Measurements from ENCODE around the gene BEND7. TPM values are rescaled to one million over a fixed set of nuclear protein-coding genes. Genes with fewer than 3 reads are reported as not detected.

Gene BEND7
- 5.9 and 8.2 TPM in 2 replicates for total RNA-seq (2021; fragmentation: NEBNext Ultra II Directional; extraction: Animal tissue kit (Norgen Biotek cat#: 25700))
- 1.8 and 1.9 TPM in 2 replicates for polyA plus RNA-seq (2011; rRNA removed)
- polyA plus RNA-seq (2011; cell fraction: cytosol; rRNA removed), result 3.0 TPM
- 5.5 TPM for polyA plus RNA-seq (2011; cell fraction: nucleus; rRNA removed)
- 2.9 to 6.4 TPM (median 4.5 TPM) in 4 replicates for polyA plus RNA-seq (2012, experiment 1 of 2)
- polyA plus RNA-seq (2012, experiment 2 of 2), result 2.4 TPM
- 3.6 TPM for polyA plus RNA-seq (2013, experiment 1 of 2)
- polyA plus RNA-seq (2013, experiment 2 of 2), result 3.3 TPM
- polyA minus RNA-seq (2011; rRNA and poly(A)+ RNA removed), result 3.6 and 4.8 TPM in 2 replicates
- 2.5 TPM for polyA minus RNA-seq (2011; cell fraction: cytosol; rRNA and poly(A)+ RNA removed)
- 8.9 TPM for polyA minus RNA-seq (2011; cell fraction: nucleus; rRNA and poly(A)+ RNA removed)
- long read RNA-seq, experiment 1, partial matches to known transcripts, result 1 of 5 reads
- long read RNA-seq, experiment 1, other reads (novel, unspliced or antisense), result 4 of 5 reads
- long read RNA-seq, experiment 2, result 0 reads

- FAIRE-seq, result no peak
- Histone ChIP-seq H3K56ac (replicated peaks; ENCODE audit: insufficient read length, low read depth, low read length) (no peak within 1 kb of the TSS), H3K79me1 (ENCODE audit: low read depth, low read length) (no peaks in the 10 kb centered on the region), H4K8ac (ENCODE audit: extremely low read depth, insufficient read depth, low read length) (peak within 1 kb of the TSS; percentile 71), H2BK120ac (replicated peaks; ENCODE audit: low read depth, low read length) (no peak within 1 kb of the TSS), H2AFZ (ENCODE audit: low read length) (peak within 1 kb of the TSS; percentile 94; the same call in 1 of the 2 replicates), H3K18ac (ENCODE audit: extremely low read depth, low read length) (no peak within 1 kb of the TSS; the same call in 1 of the 2 replicates), H3K9me3 (ENCODE audit: insufficient read depth in 2 of 2, low read depth in 1 of 2, low read length in 1 of 2) (no peaks in the 10 kb centered on the region), H4K5ac (ENCODE audit: insufficient read length, low read depth, low read length) (no peak within 1 kb of the TSS), H3K4me1 (replicated peaks in 1 of 4; ENCODE audit: control insufficient read depth in 3 of 4, insufficient read depth in 4 of 4, low read length in 3 of 4) (peaks cover 0 to 6% (median 2%) of the 10 kb centered on the region in 4 experiments; a peak in 3 of 7 replicates), H4K91ac (replicated peaks; ENCODE audit: insufficient read length, low read length) (no peak within 1 kb of the TSS), H3K23ac (ENCODE audit: insufficient read length) (no peak within 1 kb of the TSS), H2BK12ac (ENCODE audit: low read depth, low read length) (peak within 1 kb of the TSS; percentile 95), H2AK5ac (ENCODE audit: low read depth, low read length) (no peak within 1 kb of the TSS), H3K4ac (replicated peaks; ENCODE audit: insufficient read length, low read depth, low read length) (no peak within 1 kb of the TSS), H3K4me3 (ENCODE audit: extremely low read depth in 1 of 4, insufficient read depth in 2 of 4, low read depth in 3 of 4, low read length in 4 of 4) (peak within 1 kb of the TSS; percentile 48 to 76 (median 62)), H3K36me3 (ENCODE audit: control insufficient read depth in 2 of 4, insufficient read depth in 4 of 4, low read length in 3 of 4) (no peaks in the 10 kb centered on the region; a peak in 1 of 8 replicates), H3K23me2 (ENCODE audit: low read depth, low read length) (peaks cover 2% of the 10 kb centered on the region; the same call in 1 of the 2 replicates), H2BK20ac (ENCODE audit: low read length) (no peak within 1 kb of the TSS), H3K4me2 (ENCODE audit: insufficient read depth in 1 of 2, low read depth in 2 of 2, low read length in 2 of 2) (peak within 1 kb of the TSS; percentile 82 to 88), H4K20me1 (replicated peaks in 1 of 2; ENCODE audit: control insufficient read depth in 1 of 2, insufficient read depth in 2 of 2, low read length in 2 of 2) (peaks cover 0 to 2% of the 10 kb centered on the region in 2 experiments), H3K27ac (ENCODE audit: low read depth, low read length) (no peak within 1 kb of the TSS), H2BK15ac (ENCODE audit: low read length) (no peak within 1 kb of the TSS), H2BK5ac (ENCODE audit: low read depth, low read length) (no peak within 1 kb of the TSS), H3K14ac (ENCODE audit: insufficient read length) (no peak within 1 kb of the TSS), H3K79me2 (ENCODE audit: control insufficient read depth in 1 of 2, insufficient read depth in 2 of 2, low read length in 2 of 2) (no peaks in the 10 kb centered on the region), H3K9ac (replicated peaks in 1 of 4; ENCODE audit: extremely low read depth in 1 of 4, low read depth in 3 of 4, low read length in 3 of 4) (peak within 1 kb of the TSS; percentile 29 to 79 (median 40); a peak in 6 of 7 replicates), H3K27me3 (replicated peaks in 1 of 4; ENCODE audit: control insufficient read depth in 3 of 4, extremely low read depth in 1 of 4, insufficient read depth in 3 of 4, low read length in 3 of 4) (peaks cover 7 to 33% (median 25%) of the 10 kb centered on the region in 4 experiments)
- peak in 1 of 2 experiments; percentile 55 for DNase-seq (ENCODE audit: low read depth in 1 of 2, low spot score in 2 of 2)
- ChIA-PET POLR2A (ENCODE audit: partially characterized antibody) (interaction anchor here (1.5 kb wide), 1 partner anchor 179 kb away, joined by 5 read pairs; no protein-coding TSS in a partner anchor), CTCF (ENCODE audit: partially characterized antibody) (interaction anchor here (0.6 to 1.7 kb wide), 8 partner anchors 8 to 172 kb away, joined by 3 to 4 read pairs (median 3); no protein-coding TSS in a partner anchor)
- WGBS, 2 experiments (ENCODE audit: extremely low coverage in 1 of 2, insufficient coverage in 1 of 2, insufficient read length in 1 of 2, insufficient replicate concordance in 2 of 2, low coverage in 1 of 2, low lambda C conversion rate in 2 of 2, missing lambda C conversion rate in 1 of 2), result 9% methylated on average over 35 of the region's 98 CpGs; no CpG with 5 or more reads in 1 of the 2 experiments
- TF ChIP-seq ATF3 (IDR thresholded peaks at IDR 0.05; ENCODE audit: insufficient read depth, low read depth, low read length) (no peak), E2F6 (IDR thresholded peaks at IDR 0.05) (0 out of 2 replicates have a peak, but pooled peaks have one; percentile 14), SUZ12 (IDR thresholded peaks at IDR 0.05; ENCODE audit: low read length) (peak; percentile 46; the same call in 1 of the 2 replicates), SRF (IDR thresholded peaks at IDR 0.05; ENCODE audit: low read depth, low read length) (no peak), CHD2 (IDR thresholded peaks at IDR 0.05; ENCODE audit: low read length) (no peak), RXRA (IDR thresholded peaks at IDR 0.05; ENCODE audit: insufficient read depth, low read depth, low read length) (no peak), EZH2 (IDR thresholded peaks at IDR 0.05; ENCODE audit: low read depth, low read length, severe bottlenecking) (peak; percentile 52)
These were observed at the start of gene BEND7 for GRCh38 chr10:13528875-13529713. Gene BEND7 (minus strand): TSS chr10:13529014. CDS start chr10:13528533, 481 bp downstream.
